ENCODE results near the gene AASDH. TPM values are rescaled to one million over a fixed set of nuclear protein-coding genes. Genes with fewer than 3 reads are reported as not detected.

Gene AASDH
- total RNA-seq, 1 experiment from 2014 or later: 12.6 TPM

DNA sequence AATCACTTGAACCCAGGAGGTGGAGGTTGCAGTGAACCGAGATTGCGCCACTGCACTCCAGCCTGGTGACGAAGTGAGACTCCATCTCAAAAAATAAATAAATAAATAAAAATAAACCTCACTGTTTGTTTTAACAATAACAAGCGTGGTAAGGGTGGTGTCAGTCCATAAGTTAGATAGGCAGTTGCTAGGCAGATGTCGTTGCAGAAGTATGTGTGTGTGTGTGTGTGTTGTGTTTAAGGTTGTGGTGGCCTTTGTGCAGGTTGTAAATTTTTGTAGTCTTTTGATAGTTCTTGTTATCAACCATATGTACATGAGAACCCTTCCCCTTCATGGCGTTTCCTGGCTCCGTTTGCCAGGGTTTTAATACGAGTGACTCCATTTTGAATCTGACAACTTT is 4.0 kb upstream of the AASDH start (continued):
- TF ChIP-seq PRDM15 (CRISPR knock-in tag; IDR thresholded peaks at IDR 0.05): no peak

GRCh38 chr4:56389558-56389957 is 2.3 kb upstream of the AASDH start:
- POLR2A ChIA-PET: interaction anchor here (0.6 kb wide), 1 partner anchor 528 kb away, joined by 3 read pairs; no protein-coding TSS in a partner anchor
- 0 out of 2 replicates have a peak, but pooled peaks cover 4% of the 10 kb centered on the region for H3K36me3 Mint-ChIP-seq
- ATAC-seq: no peak
- DNase-seq (ENCODE audit: low spot score): no peak
- H3K27me3 Mint-ChIP-seq (ENCODE audit: low read depth): no peaks in the 10 kb centered on the region; the same call in 1 of the 2 replicates
- peak overlapping the region; percentile 88; the same call in 1 of the 2 replicates for H3K4me3 Mint-ChIP-seq
- peak overlapping the region; percentile 64 for H3K27ac Mint-ChIP-seq
- TF ChIP-seq ZNF396 (CRISPR knock-in tag; IDR thresholded peaks at IDR 0.05; ENCODE audit: borderline replicate concordance): no peak
- TF ChIP-seq ATF3 (CRISPR knock-in tag; conservative IDR thresholded peaks at IDR 0.05): no peak
- TF ChIP-seq ATF6 (CRISPR knock-in tag; IDR thresholded peaks at IDR 0.05): no peak
- TF ChIP-seq, protein P1, sequence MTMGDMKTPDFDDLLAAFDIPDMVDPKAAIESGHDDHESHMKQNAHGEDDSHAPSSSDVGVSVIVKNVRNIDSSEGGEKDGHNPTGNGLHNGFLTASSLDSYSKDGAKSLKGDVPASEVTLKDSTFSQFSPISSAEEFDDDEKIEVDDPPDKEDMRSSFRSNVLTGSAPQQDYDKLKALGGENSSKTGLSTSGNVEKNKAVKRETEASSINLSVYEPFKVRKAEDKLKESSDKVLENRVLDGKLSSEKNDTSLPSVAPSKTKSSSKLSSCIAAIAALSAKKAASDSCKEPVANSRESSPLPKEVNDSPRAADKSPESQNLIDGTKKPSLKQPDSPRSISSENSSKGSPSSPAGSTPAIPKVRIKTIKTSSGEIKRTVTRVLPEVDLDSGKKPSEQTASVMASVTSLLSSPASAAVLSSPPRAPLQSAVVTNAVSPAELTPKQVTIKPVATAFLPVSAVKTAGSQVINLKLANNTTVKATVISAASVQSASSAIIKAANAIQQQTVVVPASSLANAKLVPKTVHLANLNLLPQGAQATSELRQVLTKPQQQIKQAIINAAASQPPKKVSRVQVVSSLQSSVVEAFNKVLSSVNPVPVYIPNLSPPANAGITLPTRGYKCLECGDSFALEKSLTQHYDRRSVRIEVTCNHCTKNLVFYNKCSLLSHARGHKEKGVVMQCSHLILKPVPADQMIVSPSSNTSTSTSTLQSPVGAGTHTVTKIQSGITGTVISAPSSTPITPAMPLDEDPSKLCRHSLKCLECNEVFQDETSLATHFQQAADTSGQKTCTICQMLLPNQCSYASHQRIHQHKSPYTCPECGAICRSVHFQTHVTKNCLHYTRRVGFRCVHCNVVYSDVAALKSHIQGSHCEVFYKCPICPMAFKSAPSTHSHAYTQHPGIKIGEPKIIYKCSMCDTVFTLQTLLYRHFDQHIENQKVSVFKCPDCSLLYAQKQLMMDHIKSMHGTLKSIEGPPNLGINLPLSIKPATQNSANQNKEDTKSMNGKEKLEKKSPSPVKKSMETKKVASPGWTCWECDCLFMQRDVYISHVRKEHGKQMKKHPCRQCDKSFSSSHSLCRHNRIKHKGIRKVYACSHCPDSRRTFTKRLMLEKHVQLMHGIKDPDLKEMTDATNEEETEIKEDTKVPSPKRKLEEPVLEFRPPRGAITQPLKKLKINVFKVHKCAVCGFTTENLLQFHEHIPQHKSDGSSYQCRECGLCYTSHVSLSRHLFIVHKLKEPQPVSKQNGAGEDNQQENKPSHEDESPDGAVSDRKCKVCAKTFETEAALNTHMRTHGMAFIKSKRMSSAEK (CRISPR knock-in tag; IDR thresholded peaks at IDR 0.05; ENCODE audit: borderline replicate concordance): no peak
- TF ChIP-seq, protein P2, sequence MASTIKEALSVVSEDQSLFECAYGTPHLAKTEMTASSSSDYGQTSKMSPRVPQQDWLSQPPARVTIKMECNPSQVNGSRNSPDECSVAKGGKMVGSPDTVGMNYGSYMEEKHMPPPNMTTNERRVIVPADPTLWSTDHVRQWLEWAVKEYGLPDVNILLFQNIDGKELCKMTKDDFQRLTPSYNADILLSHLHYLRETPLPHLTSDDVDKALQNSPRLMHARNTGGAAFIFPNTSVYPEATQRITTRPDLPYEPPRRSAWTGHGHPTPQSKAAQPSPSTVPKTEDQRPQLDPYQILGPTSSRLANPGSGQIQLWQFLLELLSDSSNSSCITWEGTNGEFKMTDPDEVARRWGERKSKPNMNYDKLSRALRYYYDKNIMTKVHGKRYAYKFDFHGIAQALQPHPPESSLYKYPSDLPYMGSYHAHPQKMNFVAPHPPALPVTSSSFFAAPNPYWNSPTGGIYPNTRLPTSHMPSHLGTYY (CRISPR knock-in tag; IDR thresholded peaks at IDR 0.05): no peak
- TF ChIP-seq MAX (CRISPR knock-in tag; IDR thresholded peaks at IDR 0.05): no peak
- no peak for TF ChIP-seq MXD4 (CRISPR knock-in tag; IDR thresholded peaks at IDR 0.05; ENCODE audit: borderline replicate concordance)
- no peak for TF ChIP-seq GABPB1 (CRISPR knock-in tag; IDR thresholded peaks at IDR 0.05)
- no peak for TF ChIP-seq NR1H2 (CRISPR knock-in tag; IDR thresholded peaks at IDR 0.05)
- CTCF ChIA-PET: no interaction called here
- peaks cover 25% of the 10 kb centered on the region for H3K4me1 Mint-ChIP-seq
- no peaks in the 10 kb centered on the region for H3K9me3 Mint-ChIP-seq

DNA sequence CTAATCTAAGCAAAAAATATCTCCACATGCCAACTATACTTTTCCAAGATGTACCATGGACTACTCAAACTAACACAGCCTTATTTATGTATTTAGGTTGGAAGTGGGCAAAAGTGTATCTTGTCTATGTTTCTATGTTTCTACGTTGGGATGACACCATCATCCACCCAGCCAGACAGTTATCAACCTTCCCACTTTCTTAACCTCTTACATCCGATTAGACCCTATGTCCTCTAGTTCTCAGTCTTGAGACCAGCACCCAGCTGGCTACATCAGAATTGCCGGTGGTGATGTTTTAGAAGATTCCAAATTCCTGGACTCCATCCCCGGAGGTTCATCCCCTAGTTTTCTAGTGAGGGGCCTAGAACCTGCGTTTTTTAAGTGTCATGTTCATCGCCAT is 1.0 kb upstream of the AASDH start:
- H3K36me3 Mint-ChIP-seq: no peaks in the 10 kb centered on the region
- DNase-seq (ENCODE audit: low spot score): no peak
- POLR2A ChIA-PET: interaction anchor here (2.2 kb wide), 1 partner anchor 48 kb away, joined by 87 read pairs; the partner anchor contains the start of genes PAICS and PPAT
- CTCF ChIA-PET: no interaction called here
- no peaks in the 10 kb centered on the region for H3K9me3 Mint-ChIP-seq
- H3K4me1 Mint-ChIP-seq: peaks cover 25% of the 10 kb centered on the region
- H3K4me3 Mint-ChIP-seq: peak overlapping the region; percentile 88
- ATAC-seq: no peak
- no peaks in the 10 kb centered on the region; the same call in 1 of the 2 replicates for H3K27me3 Mint-ChIP-seq (ENCODE audit: low read depth)
- H3K27ac Mint-ChIP-seq: peak overlapping the region; percentile 100
- TF ChIP-seq ELF4 (CRISPR knock-in tag; IDR thresholded peaks at IDR 0.05; ENCODE audit: low read depth) (no peak), IRF2 (CRISPR knock-in tag; IDR thresholded peaks at IDR 0.05; ENCODE audit: borderline replicate concordance, low read depth) (no peak), ZNF281 (CRISPR knock-in tag; IDR thresholded peaks at IDR 0.05) (no peak)
- TF ChIP-seq, protein P3, sequence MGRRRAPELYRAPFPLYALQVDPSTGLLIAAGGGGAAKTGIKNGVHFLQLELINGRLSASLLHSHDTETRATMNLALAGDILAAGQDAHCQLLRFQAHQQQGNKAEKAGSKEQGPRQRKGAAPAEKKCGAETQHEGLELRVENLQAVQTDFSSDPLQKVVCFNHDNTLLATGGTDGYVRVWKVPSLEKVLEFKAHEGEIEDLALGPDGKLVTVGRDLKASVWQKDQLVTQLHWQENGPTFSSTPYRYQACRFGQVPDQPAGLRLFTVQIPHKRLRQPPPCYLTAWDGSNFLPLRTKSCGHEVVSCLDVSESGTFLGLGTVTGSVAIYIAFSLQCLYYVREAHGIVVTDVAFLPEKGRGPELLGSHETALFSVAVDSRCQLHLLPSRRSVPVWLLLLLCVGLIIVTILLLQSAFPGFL (CRISPR knock-in tag; IDR thresholded peaks at IDR 0.05; ENCODE audit: borderline replicate concordance): no peak
